H1 (cell line): ENCODE data around the gene ARHGAP23.

Experiments used
- CTBP2 ChIP-seq: IDR thresholded peaks from 2 replicates; pipeline ENCODE4 v1.7.0; 2011; ENCODE audit warnings: borderline replicate concordance, mild to moderate bottlenecking, moderate library complexity, mixed read lengths, low read length; ENCODE audit not compliant: insufficient read depth, insufficient read length
- HDAC2 ChIP-seq, 2 experiments: fragments of 300-600 bp in 1 of 2; sonication (generic) in 1 of 2; IDR thresholded peaks; 2 replicates each; pipeline ENCODE4 v1.6.1; 2011 to 2012; ENCODE audit warnings: low read depth in 2 of 2, low read length in 2 of 2, mild to moderate bottlenecking in 2 of 2, moderate library complexity in 2 of 2, borderline replicate concordance in 1 of 2, inconsistent platforms in 1 of 2
- HDAC6 ChIP-seq: IDR thresholded peaks from one replicate; pipeline ENCODE4 v1.7.1; 2012; ENCODE audit warnings: low read depth, mild to moderate bottlenecking, inconsistent platforms, low read length, moderate library complexity
- RAD21 ChIP-seq, 2 experiments: IDR thresholded peaks in 1 of 2; conservative IDR thresholded peaks in 1 of 2; 2 replicates each; pipeline ENCODE4 v1.6.1; 2011; ENCODE audit warnings: low read depth in 2 of 2, low read length in 2 of 2, improper control_type of control experiment in 1 of 2, inconsistent platforms in 1 of 2, mild to moderate bottlenecking in 1 of 2, moderate library complexity in 1 of 2
- YY1 ChIP-seq: IDR thresholded peaks from 2 replicates; pipeline ENCODE4 v1.6.1; 2011; ENCODE audit warnings: low read depth, mild to moderate bottlenecking, low read length
- TF ChIP-seq, protein P1 (sequence below), 3 experiments: IDR thresholded peaks; 1 replicate in 2 of 3; 2 replicates in 1 of 3; pipeline versions ENCODE4 v1.5.1 to v1.6.1; 2011; ENCODE audit warnings: low read length in 3 of 3, mild to moderate bottlenecking in 3 of 3, inconsistent platforms in 2 of 3, low read depth in 1 of 3, moderate library complexity in 1 of 3; ENCODE audit not compliant: insufficient read depth in 1 of 3; ENCODE audit errors: control extremely low read depth in 1 of 3

DNA sequence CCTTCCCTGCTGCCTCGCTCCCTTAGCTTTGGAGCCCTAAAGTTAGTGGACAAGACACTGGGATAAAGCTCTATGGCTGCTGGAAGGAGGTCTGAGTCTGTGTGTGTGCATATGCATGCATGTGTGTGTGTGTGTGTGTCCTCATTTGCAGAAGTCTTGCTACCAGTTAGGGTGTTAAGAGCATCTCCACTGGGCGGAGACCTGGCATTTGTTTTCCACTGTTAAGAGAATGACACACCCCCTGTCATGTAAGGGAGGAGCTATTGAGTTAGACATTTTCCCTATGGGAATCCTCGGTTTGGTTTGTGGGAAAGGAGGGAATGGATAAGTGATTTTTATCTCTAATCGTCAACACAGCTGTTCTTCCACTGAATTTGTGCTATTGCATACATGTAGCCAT lies 24.8 kb upstream of the ARHGAP23 start:
- TF ChIP-seq, protein P1, sequence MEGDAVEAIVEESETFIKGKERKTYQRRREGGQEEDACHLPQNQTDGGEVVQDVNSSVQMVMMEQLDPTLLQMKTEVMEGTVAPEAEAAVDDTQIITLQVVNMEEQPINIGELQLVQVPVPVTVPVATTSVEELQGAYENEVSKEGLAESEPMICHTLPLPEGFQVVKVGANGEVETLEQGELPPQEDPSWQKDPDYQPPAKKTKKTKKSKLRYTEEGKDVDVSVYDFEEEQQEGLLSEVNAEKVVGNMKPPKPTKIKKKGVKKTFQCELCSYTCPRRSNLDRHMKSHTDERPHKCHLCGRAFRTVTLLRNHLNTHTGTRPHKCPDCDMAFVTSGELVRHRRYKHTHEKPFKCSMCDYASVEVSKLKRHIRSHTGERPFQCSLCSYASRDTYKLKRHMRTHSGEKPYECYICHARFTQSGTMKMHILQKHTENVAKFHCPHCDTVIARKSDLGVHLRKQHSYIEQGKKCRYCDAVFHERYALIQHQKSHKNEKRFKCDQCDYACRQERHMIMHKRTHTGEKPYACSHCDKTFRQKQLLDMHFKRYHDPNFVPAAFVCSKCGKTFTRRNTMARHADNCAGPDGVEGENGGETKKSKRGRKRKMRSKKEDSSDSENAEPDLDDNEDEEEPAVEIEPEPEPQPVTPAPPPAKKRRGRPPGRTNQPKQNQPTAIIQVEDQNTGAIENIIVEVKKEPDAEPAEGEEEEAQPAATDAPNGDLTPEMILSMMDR (IDR thresholded peaks at IDR 0.05; ENCODE audit: control extremely low read depth in 1 of 3, insufficient read depth in 1 of 3, low read depth in 1 of 3, low read length in 3 of 3) = no peak
- TF ChIP-seq HDAC2 (IDR thresholded peaks at IDR 0.05; ENCODE audit: borderline replicate concordance in 1 of 2, low read depth in 2 of 2, low read length in 2 of 2) = no peak
- TF ChIP-seq RAD21 (IDR thresholded peaks at IDR 0.05 in 1 of 2, conservative IDR thresholded peaks at IDR 0.05 in 1 of 2; ENCODE audit: low read depth in 2 of 2, low read length in 2 of 2) = no peak
- TF ChIP-seq YY1 = no peak
- TF ChIP-seq CTBP2 = no peak
- TF ChIP-seq HDAC6 = no peak
